IMR-90 (cell line): Measurements from ENCODE around the gene CTAG2.

Experiments used
- BHLHE40 ChIP-seq: fragments of 150-350 bp; IDR thresholded peaks from 2 replicates; pipeline ENCODE4 v1.6.1; 2016; ENCODE audit warnings: mild to moderate bottlenecking, low read depth, low read length
- CEBPB ChIP-seq: IDR thresholded peaks from 2 replicates; pipeline ENCODE4 v1.6.1; 2012; ENCODE audit warnings: low read depth, low read length, improper control_type of control experiment
- CTCF ChIP-seq: conservative IDR thresholded peaks from 2 replicates; pipeline ENCODE4 v1.5.1; 2012; ENCODE audit warnings: mild to moderate bottlenecking, low read depth, low read length, improper control_type of control experiment
- FOS ChIP-seq: fragments of 150-350 bp; IDR thresholded peaks from 2 replicates; pipeline ENCODE4 v1.6.1; 2016; ENCODE audit warnings: low read depth, low read length
- MAFK ChIP-seq: IDR thresholded peaks from 2 replicates; pipeline ENCODE4 v1.6.1; 2012; ENCODE audit warnings: low read depth, low read length, improper control_type of control experiment
- MAZ ChIP-seq: IDR thresholded peaks from 2 replicates; pipeline ENCODE4 v1.6.1; 2012; ENCODE audit warnings: low read depth, mild to moderate bottlenecking, low read length, improper control_type of control experiment, moderate library complexity, borderline replicate concordance
- MXI1 ChIP-seq: IDR thresholded peaks from 2 replicates; pipeline ENCODE4 v1.6.1; 2012; ENCODE audit warnings: low read depth, mild to moderate bottlenecking, low read length, moderate library complexity, borderline replicate concordance
- NFE2L2 ChIP-seq: fragments of 150-350 bp; IDR thresholded peaks from 2 replicates; pipeline ENCODE4 v1.6.1; 2016; ENCODE audit warnings: low read depth, mild to moderate bottlenecking, low read length
- POLR2A ChIP-seq: IDR thresholded peaks from 2 replicates; pipeline ENCODE4 v1.6.1; 2012; ENCODE audit warnings: mild to moderate bottlenecking, low read depth, low read length
- RAD21 ChIP-seq: IDR thresholded peaks from 2 replicates; pipeline ENCODE4 v1.6.1; 2012; ENCODE audit warnings: low read length, improper control_type of control experiment
- RCOR1 ChIP-seq: IDR thresholded peaks from 2 replicates; pipeline ENCODE4 v1.6.1; 2012; ENCODE audit warnings: mild to moderate bottlenecking, low read length, improper control_type of control experiment; ENCODE audit not compliant: insufficient replicate concordance
- RFX5 ChIP-seq: IDR thresholded peaks from 2 replicates; pipeline ENCODE4 v1.8.0; 2012; ENCODE audit warnings: low read depth, mild to moderate bottlenecking, low read length, moderate library complexity
- SMC3 ChIP-seq: fragments of 150-350 bp; IDR thresholded peaks from 2 replicates; pipeline ENCODE4 v1.6.1; 2016; ENCODE audit warnings: low read depth, mild to moderate bottlenecking, antibody characterized with exemption, low read length, moderate library complexity
- USF2 ChIP-seq: fragments of 150-350 bp; IDR thresholded peaks from 2 replicates; pipeline ENCODE4 v1.6.1; 2017; ENCODE audit warnings: mild to moderate bottlenecking, antibody characterized with exemption, low read length, low read depth

- TF ChIP-seq POLR2A, result no peak
- no peak for TF ChIP-seq CTCF
- TF ChIP-seq FOS, result no peak
- TF ChIP-seq RAD21, result no peak
- TF ChIP-seq RCOR1, result no peak
- TF ChIP-seq USF2, result no peak
- no peak for TF ChIP-seq RFX5
- TF ChIP-seq BHLHE40, result no peak
- TF ChIP-seq SMC3, result no peak
- no peak for TF ChIP-seq MXI1
- TF ChIP-seq MAFK, result no peak
- no peak for TF ChIP-seq NFE2L2
- no peak for TF ChIP-seq CEBPB
- TF ChIP-seq MAZ, result no peak
Observed at GRCh38 chrX:154661170-154661569, 7.8 kb upstream of the CTAG2 start.
